Naive thymus-derived CD4-positive, alpha-beta T cell (primary cell): ENCODE data around the gene WDR70. TPM values are rescaled to one million over a fixed set of nuclear protein-coding genes. Genes with fewer than 3 reads are reported as not detected.
"Not testable (repeated sequence)": the region's sequence is repeated elsewhere in the genome, so short reads cannot be mapped to it uniquely, and the experiment has no call there.

ENCODE experiments used
- ATAC-seq: fragments of 150-1000 bp; cut with Tn5 transposase; 2 replicates; pipeline ENCODE4 v1.10.0; 2021; ENCODE audit warnings: mild to moderate bottlenecking, moderate library complexity
- CTCF ChIA-PET: fragments of 350-600 bp; sonication (Branson Sonifier 250); formaldehyde crosslinking; loops from one replicate; lab custom pipeline; 2021; ENCODE audit warnings: antibody characterized with exemption; lab: Charles Lee
- POLR2A ChIA-PET: fragments of 350-600 bp; sonication (Branson Sonifier 250); formaldehyde crosslinking; loops from one replicate; lab custom pipeline; 2021; ENCODE audit warnings: antibody characterized with exemption, inconsistent platforms; lab: Charles Lee
- DNase-seq, 9 donors: peaks; one replicate each; pipeline versions ENCODE4 v3.0.0 to v3.0.0-alpha.2; 2020 to 2022; ENCODE audit warnings: mixed read lengths in 1 of 9
- H3K27ac ChIP-seq: one replicate; pipeline ENCODE4 v1.7.0; 2013; ENCODE audit warnings: mild to moderate bottlenecking, low read depth, low read length, moderate library complexity
- H3K27me3 ChIP-seq, 2 donors: one replicate each; pipeline ENCODE4 v1.7.0; 2013; ENCODE audit warnings: low read length in 2 of 2, mild to moderate bottlenecking in 2 of 2, moderate library complexity in 2 of 2; ENCODE audit not compliant: control insufficient read depth in 2 of 2, insufficient read depth in 2 of 2
- H3K36me3 ChIP-seq, 3 experiments: 1 replicate in 2 of 3; 2 replicates in 1 of 3; pipeline ENCODE4 v1.7.0; 2013; ENCODE audit warnings: low read length in 3 of 3, mild to moderate bottlenecking in 3 of 3, moderate library complexity in 1 of 3; ENCODE audit not compliant: insufficient read depth in 3 of 3, control insufficient read depth in 2 of 3
- H3K4me1 ChIP-seq, 2 donors: one replicate each; pipeline ENCODE4 v1.7.0; 2013; ENCODE audit warnings: low read length in 2 of 2, mild to moderate bottlenecking in 2 of 2, moderate library complexity in 1 of 2; ENCODE audit not compliant: control insufficient read depth in 2 of 2, insufficient read depth in 2 of 2
- H3K4me3 ChIP-seq: 2 replicates; pipeline ENCODE4 v1.7.0; 2013; ENCODE audit warnings: mild to moderate bottlenecking, low read length
- H3K9me3 ChIP-seq, 3 experiments: 1 replicate in 2 of 3; 2 replicates in 1 of 3; pipeline ENCODE4 v1.7.0; 2013; ENCODE audit warnings: low read length in 3 of 3; ENCODE audit not compliant: control insufficient read depth in 2 of 3
- H3K27ac Mint-ChIP-seq, 9 donors: one replicate each; pipeline ENCODE4 v1.8.0; 2020 to 2022; ENCODE audit warnings: mixed read lengths in 9 of 9, mild to moderate bottlenecking in 8 of 9, moderate library complexity in 5 of 9, inconsistent platforms in 2 of 9
- H3K27me3 Mint-ChIP-seq, 5 donors: one replicate each; pipeline ENCODE4 v1.8.0; 2021 to 2022; ENCODE audit warnings: mixed read lengths in 5 of 5, mild to moderate bottlenecking in 1 of 5
- H3K36me3 Mint-ChIP-seq, 5 donors: one replicate each; pipeline ENCODE4 v1.8.0; 2020 to 2022; ENCODE audit warnings: mixed read lengths in 5 of 5, mild to moderate bottlenecking in 3 of 5, inconsistent platforms in 1 of 5
- H3K4me1 Mint-ChIP-seq, 7 donors: one replicate each; pipeline ENCODE4 v1.8.0; 2020 to 2022; ENCODE audit warnings: mixed read lengths in 7 of 7, mild to moderate bottlenecking in 3 of 7, inconsistent platforms in 1 of 7
- H3K4me3 Mint-ChIP-seq, 10 donors: one replicate each; pipeline ENCODE4 v1.8.0; 2020 to 2022; ENCODE audit warnings: mild to moderate bottlenecking in 10 of 10, mixed read lengths in 10 of 10, moderate library complexity in 6 of 10, inconsistent platforms in 2 of 10
- H3K9me3 Mint-ChIP-seq, 11 donors: one replicate each; pipeline ENCODE4 v1.8.0; 2020 to 2022; ENCODE audit warnings: mixed read lengths in 11 of 11, mild to moderate bottlenecking in 4 of 11, inconsistent platforms in 1 of 11, moderate library complexity in 1 of 11
- intact Hi-C, 2 donors: fragments of 100-400 bp; cut with micrococcal nuclease; formaldehyde crosslinking; loops; one replicate each; pipeline ENCODE4 v1.15.1; 2023
- polyA plus RNA-seq, 2 donors: library from polyadenylated mRNA; unstranded; fragments of 300-500 nt; fragmentation: Illumina TruSeq; gene quantifications; one replicate each; pipeline ENCODE4 v1.2.3, GENCODE V29; 2021
- total RNA-seq, 6 experiments: library from RNA in 5 of 6; stranded (reverse) in 5 of 6; gene quantifications; 1 replicate in 5 of 6; 2 replicates in 1 of 6; pipeline ENCODE4 v1.2.3 and lab custom pipeline; 2021 to 2026

The WDR70 gene
- total and polyA plus RNA-seq, 7 experiments from 2014 or later, result 17.7 to 41.4 (median 38.8) TPM

GRCh38 chr5:37776826-37777225 is 397.7 kb downstream of the WDR70 start:
- Mint-ChIP-seq H3K27ac (no peak overlapping the region), H3K9me3 (peaks cover 4 to 34% (median 15%) of the 10 kb centered on the region in 11 donors)
- POLR2A ChIA-PET, result no interaction called here

GRCh38 chr5:37777432-37778130 is 398.5 kb downstream of the WDR70 start:
- no peak for DNase-seq
- POLR2A ChIA-PET, result no interaction called here
- H3K27me3 ChIP-seq, result no peaks in the 10 kb centered on the region

More at GRCh38 chr5:37776826-37777225, 397.7 kb downstream of the WDR70 start:
- CTCF ChIA-PET, result no interaction called here
- H3K9me3 ChIP-seq, result no peaks in the 10 kb centered on the region
- no peak overlapping the region for H3K4me3 Mint-ChIP-seq
- no peak overlapping the region for H3K4me3 ChIP-seq
- peaks cover 0 to 7% (median 3%) of the 10 kb centered on the region in 5 donors for H3K27me3 Mint-ChIP-seq
- no peaks in the 10 kb centered on the region for H3K36me3 ChIP-seq
- peaks cover 0 to 9% (median 0%) of the 10 kb centered on the region in 5 donors for H3K36me3 Mint-ChIP-seq
- DNase-seq (no peak), ATAC-seq (no peak)
- H3K27me3 ChIP-seq, result no peaks in the 10 kb centered on the region
- H3K4me1 ChIP-seq, result no peaks in the 10 kb centered on the region
- H3K4me1 Mint-ChIP-seq, result no peaks in the 10 kb centered on the region
- no peak overlapping the region for H3K27ac ChIP-seq
- intact Hi-C loops, result no loop called here

DNA sequence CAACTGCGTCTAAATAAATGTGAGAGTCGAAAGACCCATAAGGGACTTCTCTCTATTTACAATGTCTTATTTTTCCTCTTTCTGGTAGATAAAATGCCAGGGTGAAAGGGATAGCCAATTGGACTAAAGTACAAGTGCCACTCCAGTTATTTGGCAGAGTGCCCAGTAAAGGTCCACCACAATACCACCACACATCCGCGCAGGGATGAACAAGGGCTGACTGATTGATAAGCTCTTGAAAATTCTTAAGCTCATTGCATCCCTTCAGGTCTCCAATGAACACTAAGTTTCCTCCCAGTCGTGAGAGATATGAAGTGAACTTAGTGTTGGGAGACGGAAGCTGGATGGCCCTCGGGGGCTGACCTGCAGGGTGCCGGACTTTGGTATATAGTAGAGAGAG is 402.3 kb downstream of the WDR70 start:
- Mint-ChIP-seq H3K27me3 (peaks cover 5 to 19% (median 9%) of the 10 kb centered on the region in 5 donors), H3K9me3 (peaks cover 0 to 17% (median 3%) of the 10 kb centered on the region in 11 donors)
- H3K9me3 ChIP-seq, H3K4me1 Mint-ChIP-seq, H3K27ac Mint-ChIP-seq, H3K36me3 Mint-ChIP-seq, H3K4me1 ChIP-seq, POLR2A ChIA-PET, DNase-seq, intact Hi-C loops, H3K4me3 ChIP-seq, H3K36me3 ChIP-seq, H3K27me3 ChIP-seq, ATAC-seq, H3K27ac ChIP-seq, H3K4me3 Mint-ChIP-seq, CTCF ChIA-PET: not testable (repeated sequence)

More at GRCh38 chr5:37777432-37778130, 398.5 kb downstream of the WDR70 start:
- peaks cover 0 to 9% (median 0%) of the 10 kb centered on the region in 5 donors for H3K36me3 Mint-ChIP-seq
- no peak overlapping the region for H3K4me3 Mint-ChIP-seq
- H3K36me3 ChIP-seq, result no peaks in the 10 kb centered on the region
- H3K9me3 ChIP-seq, result no peaks in the 10 kb centered on the region
- H3K4me3 ChIP-seq, result no peak overlapping the region
- H3K27ac ChIP-seq, result no peak overlapping the region
- H3K9me3 Mint-ChIP-seq, result peaks cover 4 to 34% (median 15%) of the 10 kb centered on the region in 11 donors
- CTCF ChIA-PET, result no interaction called here
- no peak overlapping the region for H3K27ac Mint-ChIP-seq
- intact Hi-C loops, result no loop called here
- ATAC-seq, result no peak
- no peaks in the 10 kb centered on the region for H3K4me1 ChIP-seq
- H3K27me3 Mint-ChIP-seq, result peaks cover 0 to 2% (median 0%) of the 10 kb centered on the region in 5 donors
- H3K4me1 Mint-ChIP-seq, result no peaks in the 10 kb centered on the region

DNA sequence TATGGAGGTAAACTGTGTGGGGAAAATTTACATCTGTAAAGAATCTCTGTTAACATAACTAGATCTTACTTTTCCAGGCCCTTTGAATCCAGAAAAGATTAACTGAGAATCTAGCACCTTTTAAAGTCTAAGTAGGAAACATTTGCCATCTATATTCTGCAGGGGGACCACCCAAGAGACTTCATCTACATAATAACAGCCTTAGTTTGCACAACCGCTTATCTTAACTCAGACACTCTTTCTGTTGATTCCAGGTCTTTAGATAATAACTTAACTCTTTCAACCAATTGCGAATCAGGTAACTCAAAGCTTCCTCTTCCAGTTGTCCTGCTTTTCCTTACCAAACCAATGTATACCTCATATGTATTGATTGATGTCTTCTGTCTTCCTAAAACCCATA is 407.3 kb downstream of the WDR70 start:
- Mint-ChIP-seq H3K27me3 (peaks cover 9 to 30% (median 14%) of the 10 kb centered on the region in 5 donors), H3K27ac (no peak overlapping the region), H3K9me3 (peaks cover 0 to 11% (median 5%) of the 10 kb centered on the region in 11 donors), H3K4me3 (no peak overlapping the region), H3K4me1 (no peaks in the 10 kb centered on the region), H3K36me3 (peaks cover 0 to 3% (median 0%) of the 10 kb centered on the region in 5 donors)
- ChIA-PET POLR2A (no interaction called here), CTCF (no interaction called here)
- Histone ChIP-seq H3K4me3 (no peak overlapping the region), H3K4me1 (no peaks in the 10 kb centered on the region), H3K27me3 (no peaks in the 10 kb centered on the region), H3K36me3 (no peaks in the 10 kb centered on the region), H3K9me3 (no peaks in the 10 kb centered on the region), H3K27ac (no peak overlapping the region)
- intact Hi-C loops, result no loop called here
- DNase-seq (no peak), ATAC-seq (no peak)

- Mint-ChIP-seq H3K9me3 (peaks cover 0 to 15% (median 7%) of the 10 kb centered on the region in 11 donors), H3K4me1 (no peaks in the 10 kb centered on the region), H3K4me3 (no peak overlapping the region), H3K27ac (no peak overlapping the region), H3K27me3 (peaks cover 9 to 30% (median 18%) of the 10 kb centered on the region in 5 donors), H3K36me3 (peaks cover 0 to 3% (median 0%) of the 10 kb centered on the region in 5 donors)
- Histone ChIP-seq H3K9me3 (no peaks in the 10 kb centered on the region), H3K4me1 (no peaks in the 10 kb centered on the region), H3K27ac (no peak overlapping the region), H3K36me3 (no peaks in the 10 kb centered on the region), H3K27me3 (no peaks in the 10 kb centered on the region), H3K4me3 (no peak overlapping the region)
- ATAC-seq, result no peak
- ChIA-PET CTCF (no interaction called here), POLR2A (no interaction called here)
- DNase-seq, result no peak
- intact Hi-C loops, result no loop called here
These were observed 407.9 kb downstream of the WDR70 start for GRCh38 chr5:37786862-37787519.

- peaks cover 0 to 21% (median 7%) of the 10 kb centered on the region in 11 donors for H3K9me3 Mint-ChIP-seq
- ATAC-seq (no peak), DNase-seq (no peak)
- no peak overlapping the region for H3K4me3 ChIP-seq
- POLR2A ChIA-PET, result no interaction called here
- peaks cover 0 to 3% (median 0%) of the 10 kb centered on the region in 5 donors for H3K36me3 Mint-ChIP-seq
- H3K4me1 ChIP-seq, result no peaks in the 10 kb centered on the region
- no peaks in the 10 kb centered on the region for H3K27me3 ChIP-seq
- no peaks in the 10 kb centered on the region for H3K4me1 Mint-ChIP-seq
- peaks cover 6 to 30% (median 18%) of the 10 kb centered on the region in 5 donors for H3K27me3 Mint-ChIP-seq
- H3K27ac Mint-ChIP-seq, result no peak overlapping the region
- no peak overlapping the region for H3K4me3 Mint-ChIP-seq
- no peaks in the 10 kb centered on the region for H3K9me3 ChIP-seq
- intact Hi-C loops, result no loop called here
- H3K36me3 ChIP-seq, result no peaks in the 10 kb centered on the region
- CTCF ChIA-PET, result no interaction called here
- H3K27ac ChIP-seq, result no peak overlapping the region
These were observed 408.6 kb downstream of the WDR70 start for GRCh38 chr5:37787742-37788141.
